OCI-LY3 (cell line): ENCODE results near the gene CHMP3.

Experiments used
- H2AFZ ChIP-seq: fragments of 200-600, 300-600 bp; shearing (Covaris generic); 2 replicates; pipeline ENCODE4 v1.6.0; 2014; ENCODE audit warnings: antibody characterized with exemption, low read depth, low read length
- H3K27ac ChIP-seq: fragments of 200-600, 300-600 bp; sonication (generic); 2 replicates; pipeline ENCODE4 v1.5.1; 2014; ENCODE audit warnings: mild to moderate bottlenecking, low read length, moderate library complexity, mixed read lengths
- H3K27me3 ChIP-seq: fragments of 200-600, 300-600 bp; sonication (generic); 2 replicates; pipeline ENCODE4 v1.6.1; 2014; ENCODE audit warnings: low read depth, low read length, mixed read lengths
- H3K36me3 ChIP-seq: fragments of 200-600, 300-600 bp; sonication (generic); replicated peaks from 2 replicates; pipeline ENCODE3; 2014; ENCODE audit warnings: low read depth, low read length, mixed read lengths
- H3K4me1 ChIP-seq: fragments of 300-600, 200-600 bp; sonication (generic); 2 replicates; pipeline ENCODE4 v1.6.1; 2014; ENCODE audit warnings: low read length, mixed read lengths
- H3K4me2 ChIP-seq: fragments of 200-600, 300-600 bp; sonication (generic); 2 replicates; pipeline ENCODE4 v1.6.1; 2014; ENCODE audit warnings: low read length, mixed read lengths
- H3K4me3 ChIP-seq: fragments of 300-600, 200-600 bp; sonication (generic); 2 replicates; pipeline ENCODE4 v1.5.1; 2014; ENCODE audit warnings: antibody characterized with exemption, mild to moderate bottlenecking, low read length, moderate library complexity
- H3K79me2 ChIP-seq: fragments of 300-600, 200-600 bp; shearing (Covaris generic); 2 replicates; pipeline ENCODE4 v1.6.1; 2014; ENCODE audit warnings: mild to moderate bottlenecking, low read length, mixed read lengths
- H3K9ac ChIP-seq: fragments of 300-600, 200-600 bp; shearing (Covaris generic); 2 replicates; pipeline ENCODE4 v1.6.0; 2014; ENCODE audit warnings: mild to moderate bottlenecking, low read length, moderate library complexity
- H3K9me3 ChIP-seq: fragments of 200-600, 300-600 bp; shearing (Covaris generic); 2 replicates; pipeline ENCODE4 v1.6.1; 2014; ENCODE audit warnings: low read length, mixed read lengths; ENCODE audit not compliant: insufficient read depth
- H4K20me1 ChIP-seq: fragments of 200-600, 300-600 bp; sonication (generic); 2 replicates; pipeline ENCODE4 v1.6.1; 2016; ENCODE audit warnings: low read length, mixed read lengths; ENCODE audit not compliant: insufficient read depth
- EZH2phosphoT487 ChIP-seq: fragments of 200-600 bp; shearing (Covaris generic); IDR thresholded peaks from 2 replicates; pipeline ENCODE4 v1.6.1; 2018; ENCODE audit warnings: antibody characterized with exemption, mixed run types, low read depth
- TF ChIP-seq, protein P1 (sequence below): fragments of 200-600, 300-600 bp; sonication (generic); IDR thresholded peaks from 2 replicates; pipeline ENCODE4 v1.5.1; 2014; ENCODE audit warnings: antibody characterized with exemption, low read length, low read depth

Gene CHMP3

GRCh38 chr2:86566821-86567190 is 3.6 kb upstream of the CHMP3 start:
- Histone ChIP-seq H3K36me3 (peaks cover 8% of the 10 kb centered on the region), H3K9me3 (peaks cover 8% of the 10 kb centered on the region; the same call in 1 of the 2 replicates), H2AFZ (no peak overlapping the region), H3K27ac (no peak overlapping the region), H3K4me1 (peaks cover 11% of the 10 kb centered on the region), H3K4me3 (no peak overlapping the region), H4K20me1 (no peaks in the 10 kb centered on the region; the same call in 1 of the 2 replicates), H3K4me2 (no peak overlapping the region), H3K9ac (no peak overlapping the region), H3K27me3 (no peaks in the 10 kb centered on the region), H3K79me2 (peaks cover 9% of the 10 kb centered on the region)
- no peak for TF ChIP-seq EZH2phosphoT487
- TF ChIP-seq, protein P1, sequence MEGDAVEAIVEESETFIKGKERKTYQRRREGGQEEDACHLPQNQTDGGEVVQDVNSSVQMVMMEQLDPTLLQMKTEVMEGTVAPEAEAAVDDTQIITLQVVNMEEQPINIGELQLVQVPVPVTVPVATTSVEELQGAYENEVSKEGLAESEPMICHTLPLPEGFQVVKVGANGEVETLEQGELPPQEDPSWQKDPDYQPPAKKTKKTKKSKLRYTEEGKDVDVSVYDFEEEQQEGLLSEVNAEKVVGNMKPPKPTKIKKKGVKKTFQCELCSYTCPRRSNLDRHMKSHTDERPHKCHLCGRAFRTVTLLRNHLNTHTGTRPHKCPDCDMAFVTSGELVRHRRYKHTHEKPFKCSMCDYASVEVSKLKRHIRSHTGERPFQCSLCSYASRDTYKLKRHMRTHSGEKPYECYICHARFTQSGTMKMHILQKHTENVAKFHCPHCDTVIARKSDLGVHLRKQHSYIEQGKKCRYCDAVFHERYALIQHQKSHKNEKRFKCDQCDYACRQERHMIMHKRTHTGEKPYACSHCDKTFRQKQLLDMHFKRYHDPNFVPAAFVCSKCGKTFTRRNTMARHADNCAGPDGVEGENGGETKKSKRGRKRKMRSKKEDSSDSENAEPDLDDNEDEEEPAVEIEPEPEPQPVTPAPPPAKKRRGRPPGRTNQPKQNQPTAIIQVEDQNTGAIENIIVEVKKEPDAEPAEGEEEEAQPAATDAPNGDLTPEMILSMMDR = no peak

DNA sequence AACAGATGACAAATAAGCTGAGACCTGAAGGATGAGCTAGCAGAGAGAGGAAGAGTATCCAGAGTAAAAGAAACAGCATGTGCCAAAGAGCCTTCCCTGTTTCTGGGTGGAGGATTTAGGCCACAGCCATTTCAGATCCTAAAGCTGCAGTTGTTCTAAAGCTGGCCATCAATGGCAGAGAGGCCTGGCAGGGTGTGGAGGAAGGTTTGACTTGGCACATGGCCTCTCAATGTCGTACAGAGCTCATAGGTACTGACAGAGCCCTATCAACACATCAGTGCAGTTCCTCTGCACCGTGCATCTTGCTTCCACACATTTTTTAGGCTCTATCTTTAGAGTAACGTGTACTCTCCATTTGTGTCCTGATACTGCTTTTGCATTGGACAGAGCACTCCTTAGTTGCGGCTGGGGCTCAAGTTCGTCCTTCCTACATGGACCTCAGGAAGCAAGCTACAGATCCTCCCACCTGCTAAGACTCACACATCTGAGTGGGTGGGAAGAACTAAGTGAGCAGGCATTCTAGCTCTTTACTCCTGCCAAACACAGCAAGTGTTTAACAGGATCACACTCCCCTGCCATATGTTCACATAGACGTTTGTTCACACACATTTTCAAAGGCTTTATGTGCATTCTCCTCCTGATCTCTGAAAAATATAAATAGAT is 3.0 kb upstream of the CHMP3 start:
- H3K4me2 ChIP-seq = no peak overlapping the region
- H3K79me2 ChIP-seq = peaks cover 14% of the 10 kb centered on the region
- TF ChIP-seq EZH2phosphoT487 = no peak
- TF ChIP-seq, protein P1 = no peak
- H3K36me3 ChIP-seq = peaks cover 8% of the 10 kb centered on the region
- H2AFZ ChIP-seq = no peak overlapping the region
- H3K4me1 ChIP-seq = peaks cover 12% of the 10 kb centered on the region
- no peaks in the 10 kb centered on the region for H3K27me3 ChIP-seq
- no peak overlapping the region for H3K4me3 ChIP-seq
- no peak overlapping the region for H3K9ac ChIP-seq
- H4K20me1 ChIP-seq = no peaks in the 10 kb centered on the region; the same call in 1 of the 2 replicates
- H3K9me3 ChIP-seq = peaks cover 8% of the 10 kb centered on the region; the same call in 1 of the 2 replicates
- H3K27ac ChIP-seq = no peak overlapping the region

DNA sequence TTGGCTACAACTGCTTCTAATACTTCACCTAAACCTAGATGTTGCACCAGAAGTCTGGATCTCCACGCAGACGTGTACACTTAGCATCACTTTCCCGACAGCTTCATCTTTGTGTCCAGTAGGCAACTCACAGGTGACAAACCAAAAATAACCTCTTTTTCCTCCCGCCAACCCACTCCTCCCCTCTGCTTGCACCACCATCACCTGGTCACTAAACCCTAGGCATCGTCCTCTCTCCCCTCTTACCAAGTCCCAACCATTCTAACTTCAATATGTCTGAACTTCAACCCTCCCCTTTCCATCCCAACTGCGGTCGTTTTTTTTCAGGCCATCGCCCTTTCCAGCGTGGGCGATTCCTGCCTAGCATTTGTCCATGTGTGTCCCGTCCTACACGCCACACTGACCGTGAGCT is 413 bp upstream of the CHMP3 start:
- peak overlapping the region; percentile 95 for H2AFZ ChIP-seq
- peaks cover 8% of the 10 kb centered on the region; the same call in 1 of the 2 replicates for H3K9me3 ChIP-seq
- H4K20me1 ChIP-seq = peaks cover 2% of the 10 kb centered on the region; the same call in 1 of the 2 replicates
- TF ChIP-seq, protein P1 = no peak
- TF ChIP-seq EZH2phosphoT487 = no peak
- peak overlapping the region; percentile 89 for H3K27ac ChIP-seq
- peak overlapping the region; percentile 96 for H3K4me3 ChIP-seq
- peak overlapping the region; percentile 83 for H3K9ac ChIP-seq
- peak overlapping the region; percentile 84 for H3K4me2 ChIP-seq
- no peaks in the 10 kb centered on the region for H3K27me3 ChIP-seq
- peaks cover 12% of the 10 kb centered on the region for H3K4me1 ChIP-seq
- H3K79me2 ChIP-seq = peaks cover 37% of the 10 kb centered on the region
- peaks cover 10% of the 10 kb centered on the region for H3K36me3 ChIP-seq

DNA sequence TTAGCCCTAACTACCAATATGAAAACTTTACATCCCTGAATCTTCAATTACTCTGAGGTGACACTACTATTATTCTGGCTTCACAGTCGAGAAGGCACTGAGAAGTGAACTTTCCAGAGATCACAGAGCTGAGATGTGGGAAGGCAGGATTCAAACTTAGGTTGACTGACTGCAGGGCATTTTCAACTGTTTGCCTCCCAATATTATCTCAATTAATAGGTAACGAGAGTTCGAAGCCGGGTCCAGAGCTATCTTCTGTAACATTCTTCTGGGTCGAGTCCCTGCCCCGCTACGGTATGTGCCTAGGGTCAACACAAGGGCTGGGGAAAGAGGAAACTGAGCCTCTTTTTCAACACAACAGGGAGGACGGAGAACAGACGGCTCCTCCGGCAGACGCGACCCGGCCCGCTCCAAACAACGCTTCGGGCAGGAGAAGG is 740 bp downstream of the CHMP3 start:
- H3K4me1 ChIP-seq = peaks cover 12% of the 10 kb centered on the region
- H3K4me3 ChIP-seq = peak overlapping the region; percentile 96
- H3K36me3 ChIP-seq = peaks cover 18% of the 10 kb centered on the region
- peaks cover 8% of the 10 kb centered on the region; the same call in 1 of the 2 replicates for H3K9me3 ChIP-seq
- H3K27ac ChIP-seq = peak overlapping the region; percentile 89
- peak overlapping the region; percentile 39 for H2AFZ ChIP-seq
- no peak for TF ChIP-seq EZH2phosphoT487
- TF ChIP-seq, protein P1 = no peak
- no peaks in the 10 kb centered on the region for H3K27me3 ChIP-seq
- H3K9ac ChIP-seq = peak overlapping the region; percentile 83
- peak overlapping the region; percentile 97 for H3K4me2 ChIP-seq
- peaks cover 2% of the 10 kb centered on the region; the same call in 1 of the 2 replicates for H4K20me1 ChIP-seq
- peaks cover 49% of the 10 kb centered on the region for H3K79me2 ChIP-seq
